ENCODE results near the gene UFD1. TPM values are rescaled to one million over a fixed set of nuclear protein-coding genes. Genes with fewer than 3 reads are reported as not detected.

UFD1 gene
- total and polyA plus RNA-seq, 9 of the 15 experiments (the other 6 are each of a cell fraction or from before 2014, with no cell fraction given), result 238 to 645 (median 363) TPM

DNA sequence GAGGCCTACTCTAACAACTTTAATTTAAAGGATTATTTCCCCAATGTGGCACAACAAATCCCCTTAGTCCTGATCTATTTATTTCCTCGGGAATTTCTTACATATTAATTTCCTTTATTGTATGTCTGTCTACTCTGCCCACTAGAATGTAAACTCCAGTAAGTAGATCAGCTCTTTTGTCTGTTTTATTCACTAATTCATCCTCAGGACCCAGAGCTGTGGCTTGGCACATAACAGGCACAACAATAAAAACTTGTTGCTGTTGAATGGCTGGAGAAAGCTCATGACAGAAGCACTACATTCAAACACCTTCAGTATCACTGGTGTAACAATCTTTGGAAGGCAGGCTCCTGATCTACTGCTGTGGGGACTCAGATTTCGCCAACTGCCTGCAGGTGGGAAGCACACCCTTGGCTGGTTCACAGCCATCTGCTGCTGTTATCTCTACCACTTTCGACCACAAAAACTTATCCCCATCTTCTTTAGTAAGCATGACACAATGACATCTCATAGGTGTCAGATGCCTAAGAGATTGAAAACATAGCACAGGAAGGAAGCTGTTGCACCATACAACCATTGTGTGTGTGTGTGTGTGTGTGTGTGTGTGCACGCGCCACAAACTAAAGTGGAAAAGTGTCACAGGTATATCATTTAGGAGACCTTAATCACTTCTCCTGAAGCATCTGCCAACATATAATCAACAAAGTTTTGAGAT is 59.4 kb downstream of the UFD1 start (continued):
- TF ChIP-seq, protein P1, sequence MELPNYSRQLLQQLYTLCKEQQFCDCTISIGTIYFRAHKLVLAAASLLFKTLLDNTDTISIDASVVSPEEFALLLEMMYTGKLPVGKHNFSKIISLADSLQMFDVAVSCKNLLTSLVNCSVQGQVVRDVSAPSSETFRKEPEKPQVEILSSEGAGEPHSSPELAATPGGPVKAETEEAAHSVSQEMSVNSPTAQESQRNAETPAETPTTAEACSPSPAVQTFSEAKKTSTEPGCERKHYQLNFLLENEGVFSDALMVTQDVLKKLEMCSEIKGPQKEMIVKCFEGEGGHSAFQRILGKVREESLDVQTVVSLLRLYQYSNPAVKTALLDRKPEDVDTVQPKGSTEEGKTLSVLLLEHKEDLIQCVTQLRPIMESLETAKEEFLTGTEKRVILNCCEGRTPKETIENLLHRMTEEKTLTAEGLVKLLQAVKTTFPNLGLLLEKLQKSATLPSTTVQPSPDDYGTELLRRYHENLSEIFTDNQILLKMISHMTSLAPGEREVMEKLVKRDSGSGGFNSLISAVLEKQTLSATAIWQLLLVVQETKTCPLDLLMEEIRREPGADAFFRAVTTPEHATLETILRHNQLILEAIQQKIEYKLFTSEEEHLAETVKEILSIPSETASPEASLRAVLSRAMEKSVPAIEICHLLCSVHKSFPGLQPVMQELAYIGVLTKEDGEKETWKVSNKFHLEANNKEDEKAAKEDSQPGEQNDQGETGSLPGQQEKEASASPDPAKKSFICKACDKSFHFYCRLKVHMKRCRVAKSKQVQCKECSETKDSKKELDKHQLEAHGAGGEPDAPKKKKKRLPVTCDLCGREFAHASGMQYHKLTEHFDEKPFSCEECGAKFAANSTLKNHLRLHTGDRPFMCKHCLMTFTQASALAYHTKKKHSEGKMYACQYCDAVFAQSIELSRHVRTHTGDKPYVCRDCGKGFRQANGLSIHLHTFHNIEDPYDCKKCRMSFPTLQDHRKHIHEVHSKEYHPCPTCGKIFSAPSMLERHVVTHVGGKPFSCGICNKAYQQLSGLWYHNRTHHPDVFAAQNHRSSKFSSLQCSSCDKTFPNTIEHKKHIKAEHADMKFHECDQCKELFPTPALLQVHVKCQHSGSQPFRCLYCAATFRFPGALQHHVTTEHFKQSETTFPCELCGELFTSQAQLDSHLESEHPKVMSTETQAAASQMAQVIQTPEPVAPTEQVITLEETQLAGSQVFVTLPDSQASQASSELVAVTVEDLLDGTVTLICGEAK (IDR thresholded peaks at IDR 0.05), result no peak
- TF ChIP-seq, protein P1 (CRISPR knock-in tag; IDR thresholded peaks at IDR 0.05), result peak; percentile 54
- peak in 1 of 2 experiments; percentile 48; a peak in 3 of 4 replicates for TF ChIP-seq MAZ (CRISPR knock-in tag; conservative IDR thresholded peaks at IDR 0.05 in 1 of 2, IDR thresholded peaks at IDR 0.05 in 1 of 2)
- peak; percentile 77 for TF ChIP-seq MBD2 (IDR thresholded peaks at IDR 0.05; ENCODE audit: borderline replicate concordance, low read depth)
- TF ChIP-seq BRF2 (IDR thresholded peaks at IDR 0.05; ENCODE audit: borderline replicate concordance, insufficient read depth, insufficient read length), result no peak
- TF ChIP-seq FIP1L1 (IDR thresholded peaks at IDR 0.05; ENCODE audit: low read depth, low read length, poor library complexity, severe bottlenecking), result no peak
- TF ChIP-seq ZKSCAN8 (CRISPR knock-in tag; IDR thresholded peaks at IDR 0.05), result peak; percentile 94; the same call in 1 of the 2 replicates
- TF ChIP-seq EP300 (IDR thresholded peaks at IDR 0.05; ENCODE audit: low read length), result peak; percentile 98
- no peak for TF ChIP-seq GABPB1 (CRISPR knock-in tag; IDR thresholded peaks at IDR 0.05)
- TF ChIP-seq KDM2B (CRISPR knock-in tag; IDR thresholded peaks at IDR 0.05), result no peak
- TF ChIP-seq, protein P2, sequence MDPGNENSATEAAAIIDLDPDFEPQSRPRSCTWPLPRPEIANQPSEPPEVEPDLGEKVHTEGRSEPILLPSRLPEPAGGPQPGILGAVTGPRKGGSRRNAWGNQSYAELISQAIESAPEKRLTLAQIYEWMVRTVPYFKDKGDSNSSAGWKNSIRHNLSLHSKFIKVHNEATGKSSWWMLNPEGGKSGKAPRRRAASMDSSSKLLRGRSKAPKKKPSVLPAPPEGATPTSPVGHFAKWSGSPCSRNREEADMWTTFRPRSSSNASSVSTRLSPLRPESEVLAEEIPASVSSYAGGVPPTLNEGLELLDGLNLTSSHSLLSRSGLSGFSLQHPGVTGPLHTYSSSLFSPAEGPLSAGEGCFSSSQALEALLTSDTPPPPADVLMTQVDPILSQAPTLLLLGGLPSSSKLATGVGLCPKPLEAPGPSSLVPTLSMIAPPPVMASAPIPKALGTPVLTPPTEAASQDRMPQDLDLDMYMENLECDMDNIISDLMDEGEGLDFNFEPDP (CRISPR knock-in tag; IDR thresholded peaks at IDR 0.05), result peak; percentile 80; the same call in 1 of the 2 replicates
- TF ChIP-seq RBM25 (IDR thresholded peaks at IDR 0.05; ENCODE audit: low read depth, low read length, severe bottlenecking), result no peak
- no peak for TF ChIP-seq BDP1 (IDR thresholded peaks at IDR 0.05; ENCODE audit: insufficient read depth, insufficient read length)
- TF ChIP-seq BCL6 (CRISPR knock-in tag; IDR thresholded peaks at IDR 0.05), result 0 out of 2 replicates have a peak, but pooled peaks have one; percentile 45
- TF ChIP-seq OTX1 (CRISPR knock-in tag; IDR thresholded peaks at IDR 0.05), result no peak
- TF ChIP-seq ZNF12 (CRISPR knock-in tag; IDR thresholded peaks at IDR 0.05), result no peak
